ENCODE data around the gene KLKB1.

The KLKB1 gene

DNA sequence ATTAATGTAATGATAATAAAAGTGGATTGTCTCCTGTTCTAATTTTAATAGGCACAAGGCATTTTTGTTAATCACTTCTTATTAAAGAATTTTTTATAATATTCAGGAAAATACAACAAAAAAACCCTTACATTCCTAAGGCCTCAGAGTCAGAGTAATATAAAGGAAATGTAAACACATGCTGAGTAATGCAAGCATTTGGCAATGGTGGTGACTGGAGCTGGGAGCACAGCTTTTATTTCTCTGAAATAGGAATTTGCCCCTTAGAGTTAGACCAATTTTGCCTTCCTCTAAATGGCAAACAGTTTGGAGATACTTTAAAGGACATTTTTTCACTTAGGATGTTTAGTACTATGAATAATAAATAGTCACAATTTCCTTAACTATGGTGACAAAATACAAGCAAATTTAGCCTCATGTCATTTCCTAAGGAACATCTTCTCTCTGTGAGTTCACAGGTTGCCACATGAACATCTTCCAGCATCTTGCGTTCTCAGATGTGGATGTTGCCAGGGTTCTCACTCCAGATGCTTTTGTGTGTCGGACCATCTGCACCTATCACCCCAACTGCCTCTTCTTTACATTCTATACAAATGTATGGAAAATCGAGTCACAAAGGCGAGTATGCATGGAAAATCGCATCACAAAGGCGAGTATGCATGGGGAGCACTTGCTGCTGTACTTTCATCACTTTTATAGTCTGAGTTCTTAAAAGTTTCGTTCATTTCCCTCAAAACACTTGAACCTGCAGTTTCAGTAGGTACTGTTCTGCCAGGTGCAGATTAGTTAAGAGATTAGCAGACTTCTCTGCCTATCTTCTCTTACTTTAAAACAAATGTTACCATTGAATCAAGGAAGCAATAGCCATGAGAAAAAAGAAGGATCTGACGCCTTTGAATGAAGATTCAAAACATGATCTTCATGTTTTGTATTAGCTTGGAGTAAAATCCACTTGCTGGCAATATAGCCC, 22.8 kb downstream of the KLKB1 start:
- peak; percentile 55 for DNase-seq (ENCODE audit: low read depth)
- TF ChIP-seq, protein P1, sequence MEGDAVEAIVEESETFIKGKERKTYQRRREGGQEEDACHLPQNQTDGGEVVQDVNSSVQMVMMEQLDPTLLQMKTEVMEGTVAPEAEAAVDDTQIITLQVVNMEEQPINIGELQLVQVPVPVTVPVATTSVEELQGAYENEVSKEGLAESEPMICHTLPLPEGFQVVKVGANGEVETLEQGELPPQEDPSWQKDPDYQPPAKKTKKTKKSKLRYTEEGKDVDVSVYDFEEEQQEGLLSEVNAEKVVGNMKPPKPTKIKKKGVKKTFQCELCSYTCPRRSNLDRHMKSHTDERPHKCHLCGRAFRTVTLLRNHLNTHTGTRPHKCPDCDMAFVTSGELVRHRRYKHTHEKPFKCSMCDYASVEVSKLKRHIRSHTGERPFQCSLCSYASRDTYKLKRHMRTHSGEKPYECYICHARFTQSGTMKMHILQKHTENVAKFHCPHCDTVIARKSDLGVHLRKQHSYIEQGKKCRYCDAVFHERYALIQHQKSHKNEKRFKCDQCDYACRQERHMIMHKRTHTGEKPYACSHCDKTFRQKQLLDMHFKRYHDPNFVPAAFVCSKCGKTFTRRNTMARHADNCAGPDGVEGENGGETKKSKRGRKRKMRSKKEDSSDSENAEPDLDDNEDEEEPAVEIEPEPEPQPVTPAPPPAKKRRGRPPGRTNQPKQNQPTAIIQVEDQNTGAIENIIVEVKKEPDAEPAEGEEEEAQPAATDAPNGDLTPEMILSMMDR (conservative IDR thresholded peaks at IDR 0.05; ENCODE audit: low read depth, low read length): no peak

GRCh38 chr4:186250760-186251159, 23.5 kb downstream of the KLKB1 start:
- no peak overlapping the region for H3K4me3 ChIP-seq (ENCODE audit: low read depth, low read length)
- TF ChIP-seq, protein P1 (conservative IDR thresholded peaks at IDR 0.05; ENCODE audit: low read depth, low read length): no peak
- no peak for DNase-seq (ENCODE audit: low read depth)

More for the DNA sequence above, 22.8 kb downstream of the KLKB1 start:
- H3K4me3 ChIP-seq (ENCODE audit: low read depth, low read length): no peak overlapping the region

- no peak for DNase-seq (ENCODE audit: low read depth)
- H3K4me3 ChIP-seq (ENCODE audit: low read depth, low read length): no peak overlapping the region
- TF ChIP-seq, protein P1 (conservative IDR thresholded peaks at IDR 0.05; ENCODE audit: low read depth, low read length): no peak
Observed at GRCh38 chr4:186255122-186255521, 27.8 kb downstream of the KLKB1 start.

GRCh38 chr4:186258216-186258811, 31.0 kb downstream of the KLKB1 start:
- TF ChIP-seq, protein P1 (conservative IDR thresholded peaks at IDR 0.05; ENCODE audit: low read depth, low read length): no peak
- H3K4me3 ChIP-seq (ENCODE audit: low read depth, low read length): no peak overlapping the region
- DNase-seq (ENCODE audit: low read depth): no peak

GRCh38 chr4:186260117-186260503, 32.8 kb downstream of the KLKB1 start:
- TF ChIP-seq, protein P1 (conservative IDR thresholded peaks at IDR 0.05; ENCODE audit: low read depth, low read length): no peak
- no peak for DNase-seq (ENCODE audit: low read depth)
- no peak overlapping the region for H3K4me3 ChIP-seq (ENCODE audit: low read depth, low read length)

DNA sequence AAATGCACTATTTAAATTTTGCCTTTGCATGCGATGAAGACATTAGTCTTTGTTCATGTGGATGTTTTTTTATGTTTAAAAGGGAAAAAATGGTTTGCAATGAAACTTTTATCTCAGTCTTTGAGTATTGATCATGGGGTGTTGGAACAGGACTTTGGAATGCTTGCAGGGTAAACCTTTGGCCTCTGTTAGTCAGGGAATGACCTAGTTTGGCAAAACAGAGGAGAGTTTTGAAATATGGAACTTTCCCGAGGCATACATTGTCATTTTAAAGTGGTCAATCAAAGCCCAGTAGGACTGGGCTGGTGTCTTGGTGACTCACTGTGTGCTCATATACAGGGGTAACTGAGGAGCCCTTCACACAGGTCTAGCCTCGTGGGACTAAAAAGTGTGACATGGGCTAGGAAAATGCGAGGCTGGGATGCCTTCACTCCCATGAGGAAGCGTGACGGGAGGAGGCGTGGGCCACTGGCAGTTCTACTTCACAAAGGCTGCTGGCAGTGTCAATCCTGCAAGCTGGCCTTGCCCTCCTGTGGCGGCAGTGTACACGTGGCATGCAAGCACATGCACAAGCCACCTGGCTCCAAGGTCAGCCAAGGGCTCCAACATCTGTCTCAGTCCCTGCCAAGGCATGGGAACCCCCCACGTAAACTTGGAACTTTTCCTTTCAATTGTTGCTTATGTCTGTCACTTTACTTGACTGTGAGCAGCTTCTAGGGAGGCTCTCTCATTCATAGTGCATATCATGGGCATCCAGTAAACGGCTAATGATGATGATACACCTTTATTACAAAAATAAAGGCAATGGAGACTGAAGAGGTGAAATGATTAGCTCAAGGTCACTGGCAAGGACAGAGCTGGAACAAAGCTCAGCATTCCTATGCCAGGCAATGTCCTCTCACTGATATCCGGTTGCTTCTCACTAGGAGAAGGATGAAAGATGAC, 33.5 kb downstream of the KLKB1 start:
- TF ChIP-seq, protein P1 (conservative IDR thresholded peaks at IDR 0.05; ENCODE audit: low read depth, low read length): no peak

More for the DNA sequence above, 33.5 kb downstream of the KLKB1 start:
- peak; percentile 11 for DNase-seq (ENCODE audit: low read depth)
- no peak overlapping the region for H3K4me3 ChIP-seq (ENCODE audit: low read depth, low read length)
